NCI-H1105 treated with DMSO at 0.1 percent for 48 hours (cell line): ENCODE results near the gene TNFSF9.
"Not testable (repeated sequence)": the region's sequence is repeated elsewhere in the genome, so short reads cannot be mapped to it uniquely, and the experiment has no call there.

Experiments used
- DNase-seq: peaks from one replicate; lab custom pipeline; 2025; lab: John Stamatoyannopoulos, UW

The TNFSF9 gene

GRCh38 chr19:6532244-6532999 lies 1.6 kb downstream of the TNFSF9 start:
- DNase-seq, result no peak

DNA sequence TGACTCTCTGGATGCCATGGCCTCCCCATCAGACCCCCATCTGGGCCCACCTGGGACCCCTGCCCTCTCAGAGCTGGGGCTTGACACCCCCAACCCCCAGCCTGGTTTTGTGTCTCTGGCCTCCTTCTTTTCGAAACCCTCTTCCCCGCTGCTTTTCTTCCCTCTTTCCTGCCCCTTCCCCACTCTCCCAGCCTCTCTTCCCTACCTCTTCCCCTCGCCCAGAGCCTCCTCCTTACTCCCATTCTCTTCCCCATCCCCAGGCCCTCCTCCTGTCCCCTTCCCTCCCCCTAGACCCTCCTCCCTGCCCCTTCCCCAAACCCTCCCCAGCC lies 2.1 kb downstream of the TNFSF9 start:
- no peak for DNase-seq

- no peak for DNase-seq
Observed at GRCh38 chr19:6533746-6534418, 3.1 kb downstream of the TNFSF9 start.

DNA sequence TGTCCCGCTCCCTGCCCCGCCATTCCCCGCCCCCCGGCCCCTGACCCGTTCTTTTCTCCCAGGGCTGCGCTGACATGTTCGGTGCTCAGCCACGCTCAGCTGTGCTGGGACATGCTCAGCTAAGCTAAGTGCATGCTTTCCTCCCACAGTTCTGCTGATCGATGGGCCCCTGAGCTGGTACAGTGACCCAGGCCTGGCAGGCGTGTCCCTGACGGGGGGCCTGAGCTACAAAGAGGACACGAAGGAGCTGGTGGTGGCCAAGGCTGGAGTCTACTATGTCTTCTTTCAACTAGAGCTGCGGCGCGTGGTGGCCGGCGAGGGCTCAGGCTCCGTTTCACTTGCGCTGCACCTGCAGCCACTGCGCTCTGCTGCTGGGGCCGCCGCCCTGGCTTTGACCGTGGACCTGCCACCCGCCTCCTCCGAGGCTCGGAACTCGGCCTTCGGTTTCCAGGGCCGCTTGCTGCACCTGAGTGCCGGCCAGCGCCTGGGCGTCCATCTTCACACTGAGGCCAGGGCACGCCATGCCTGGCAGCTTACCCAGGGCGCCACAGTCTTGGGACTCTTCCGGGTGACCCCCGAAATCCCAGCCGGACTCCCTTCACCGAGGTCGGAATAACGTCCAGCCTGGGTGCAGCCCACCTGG lies 3.7 kb downstream of the TNFSF9 start:
- DNase-seq, result no peak

GRCh38 chr19:6535558-6536137 lies 4.8 kb downstream of the TNFSF9 start:
- no peak for DNase-seq

GRCh38 chr19:6539514-6539913 lies 8.7 kb downstream of the TNFSF9 start:
- no peak for DNase-seq

- DNase-seq, result no peak
Observed at GRCh38 chr19:6540918-6541689, 10.3 kb downstream of the TNFSF9 start.

DNA sequence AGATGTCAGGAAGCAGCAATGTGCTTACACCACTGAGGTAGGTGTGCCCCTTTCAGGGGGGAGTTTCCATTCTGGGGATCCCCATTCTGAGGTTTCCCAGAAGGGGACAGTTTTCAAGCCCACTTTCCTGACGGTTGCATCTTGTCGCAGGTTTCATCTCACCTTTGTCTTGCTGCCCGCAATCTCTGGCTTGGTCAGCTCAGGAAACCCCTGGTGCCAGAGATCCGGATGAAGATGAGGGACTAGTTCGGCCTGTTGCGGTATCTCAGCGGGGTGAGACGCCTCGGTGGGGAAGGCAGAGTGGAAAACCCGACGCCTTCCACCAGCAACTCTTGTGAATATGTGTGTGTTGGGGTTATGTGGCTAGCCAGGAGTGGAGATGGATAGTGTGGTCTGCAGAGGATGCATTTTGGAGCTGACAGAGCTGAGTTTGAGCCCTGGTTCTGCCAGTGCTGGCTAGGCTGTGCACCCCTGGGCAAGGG lies 13.1 kb downstream of the TNFSF9 start:
- DNase-seq, result no peak

DNA sequence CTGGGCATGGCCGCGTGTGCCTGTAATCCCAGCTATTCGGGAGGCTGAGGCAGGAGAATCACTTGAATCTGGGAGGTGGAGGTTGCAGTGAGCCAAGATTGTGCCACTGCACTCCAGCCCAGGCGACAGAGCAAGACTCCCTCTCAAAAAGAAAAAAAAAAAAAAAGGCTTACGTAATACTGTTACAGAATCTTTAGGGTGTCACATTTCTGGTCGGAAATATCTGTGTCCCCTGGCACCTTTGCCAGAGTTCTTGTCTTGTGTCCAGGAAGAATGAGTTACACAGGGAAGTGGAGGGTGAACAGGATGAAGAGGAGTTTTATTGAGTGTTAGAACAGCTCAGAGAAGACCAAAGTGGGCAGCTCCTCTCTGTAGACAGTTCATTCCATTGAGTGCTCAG lies 19.9 kb downstream of the TNFSF9 start:
- not testable (repeated sequence) for DNase-seq

- no peak for DNase-seq
Observed at GRCh38 chr19:6551091-6551490, 20.3 kb downstream of the TNFSF9 start.

DNA sequence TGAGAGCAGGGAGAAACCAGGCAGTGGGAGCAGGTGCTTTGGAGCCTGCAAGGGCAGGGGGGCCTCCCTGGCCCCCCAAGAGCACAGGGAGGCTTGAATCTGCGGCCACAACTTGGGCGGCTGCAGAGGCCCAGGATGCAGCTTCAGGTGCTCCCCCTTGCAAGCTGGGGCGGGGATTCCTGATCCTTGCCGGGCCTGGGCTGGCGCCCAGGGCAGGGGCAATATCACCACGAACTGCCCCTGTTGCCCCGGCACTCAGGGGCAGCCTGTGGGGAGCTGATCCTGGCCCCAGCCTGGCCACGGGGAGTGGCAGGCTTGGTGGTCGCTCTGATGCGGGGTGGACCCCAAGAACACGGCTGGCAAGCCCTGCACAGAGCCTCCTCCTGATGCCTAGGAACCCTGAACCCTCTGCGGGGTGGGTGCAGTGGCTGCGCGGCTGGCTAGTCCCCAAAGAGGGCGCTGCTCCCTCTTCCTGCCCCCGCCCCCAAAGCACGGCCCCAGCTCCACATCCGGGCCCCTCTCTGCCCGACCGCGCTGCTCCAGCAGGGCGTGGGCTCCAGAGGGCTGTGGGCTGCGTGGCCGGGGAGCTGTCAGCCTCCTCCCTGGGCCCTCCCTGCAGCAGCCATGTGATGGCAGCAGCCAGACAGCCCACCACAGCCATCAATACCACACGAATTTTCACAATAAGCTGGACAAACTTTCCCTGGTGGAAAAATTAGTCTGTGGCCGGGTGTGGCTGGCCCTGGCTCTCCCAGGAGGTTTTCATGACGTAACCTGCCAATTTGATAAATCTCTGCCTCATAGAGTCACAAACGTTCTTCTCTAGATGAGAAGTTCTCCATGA lies 21.0 kb downstream of the TNFSF9 start:
- no peak for DNase-seq

GRCh38 chr19:6556043-6556449 lies 25.2 kb downstream of the TNFSF9 start:
- DNase-seq, result no peak

DNA sequence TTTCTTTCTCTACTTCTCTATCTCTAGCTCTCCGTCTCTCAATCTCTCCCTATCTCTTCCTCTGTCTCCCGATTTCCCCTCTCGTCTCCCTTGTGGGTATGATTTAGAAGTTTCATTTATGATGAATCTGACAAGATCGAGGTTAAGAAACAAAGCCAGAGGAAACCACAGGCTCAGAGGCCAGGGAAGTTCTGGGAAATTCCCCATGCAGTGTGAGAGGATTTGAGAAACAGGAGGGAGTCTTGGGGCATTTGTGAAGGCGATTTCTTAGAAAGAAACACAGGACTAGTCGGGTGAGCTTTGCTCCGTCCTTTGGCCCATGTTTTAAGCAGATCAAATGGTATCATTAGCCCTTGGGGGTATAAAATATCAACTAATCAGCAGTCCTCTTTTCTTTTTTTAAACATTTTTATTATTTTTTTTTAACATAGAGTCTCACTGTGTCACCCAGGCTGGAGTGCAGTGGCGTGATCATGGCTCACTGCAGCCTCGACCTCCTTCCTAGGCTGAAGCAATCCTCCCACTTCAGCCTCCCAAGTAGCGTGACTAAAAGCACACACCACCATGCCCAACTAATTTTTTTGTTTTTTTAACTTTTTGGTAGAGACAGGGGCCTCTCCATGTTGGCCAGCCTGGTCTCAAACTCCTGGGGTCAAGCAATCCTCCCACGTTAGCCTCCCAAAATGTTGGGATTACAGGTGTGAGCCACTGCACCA lies 25.8 kb downstream of the TNFSF9 start:
- DNase-seq, result no peak

GRCh38 chr19:6562437-6562836 lies 31.6 kb downstream of the TNFSF9 start:
- not testable (repeated sequence) for DNase-seq

- no peak for DNase-seq
Observed at GRCh38 chr19:6564393-6564792, 33.6 kb downstream of the TNFSF9 start.

DNA sequence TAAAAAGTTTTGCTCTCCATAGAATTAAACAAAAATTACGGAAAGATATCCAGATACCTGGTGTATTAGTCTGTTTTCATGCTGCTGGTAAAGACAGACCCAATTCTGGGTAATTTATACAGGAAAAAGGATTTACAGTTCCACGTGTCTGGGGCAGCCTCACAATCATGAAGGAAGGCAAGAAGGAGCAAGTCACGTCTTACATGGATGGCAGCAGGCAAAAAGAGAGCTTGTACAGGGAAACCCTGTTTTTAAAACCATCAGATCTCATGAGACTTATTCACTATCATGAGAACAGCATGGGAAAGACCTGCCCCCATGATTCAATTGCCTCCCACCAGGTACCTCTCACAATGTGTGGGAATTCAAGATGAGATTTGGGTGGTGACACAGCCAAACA lies 35.9 kb downstream of the TNFSF9 start:
- not testable (repeated sequence) for DNase-seq

DNA sequence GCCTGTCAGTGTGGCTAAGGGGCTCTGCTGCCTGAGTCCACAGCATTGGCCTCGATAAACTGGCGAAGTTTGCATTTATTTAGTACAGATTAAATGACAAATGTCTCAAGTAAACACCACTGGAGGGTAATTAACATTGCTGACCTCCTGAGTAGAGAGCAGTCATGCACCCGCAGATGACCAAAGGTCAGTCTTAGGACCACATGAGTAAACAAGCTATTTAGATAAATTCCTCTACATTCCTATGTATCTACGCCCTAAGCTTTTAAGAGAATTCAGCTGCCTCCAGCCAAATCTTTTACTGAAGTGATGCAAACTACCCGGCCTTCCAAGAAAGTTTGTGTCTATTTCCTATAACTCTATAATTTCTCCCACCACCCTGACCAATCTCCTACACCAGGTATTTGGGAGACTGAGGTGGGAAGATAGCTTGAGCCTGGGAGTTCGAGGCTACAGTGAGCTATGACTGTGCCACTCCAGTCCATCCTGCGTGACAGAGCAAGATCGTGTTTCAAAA lies 37.2 kb downstream of the TNFSF9 start:
- DNase-seq, result no peak

DNA sequence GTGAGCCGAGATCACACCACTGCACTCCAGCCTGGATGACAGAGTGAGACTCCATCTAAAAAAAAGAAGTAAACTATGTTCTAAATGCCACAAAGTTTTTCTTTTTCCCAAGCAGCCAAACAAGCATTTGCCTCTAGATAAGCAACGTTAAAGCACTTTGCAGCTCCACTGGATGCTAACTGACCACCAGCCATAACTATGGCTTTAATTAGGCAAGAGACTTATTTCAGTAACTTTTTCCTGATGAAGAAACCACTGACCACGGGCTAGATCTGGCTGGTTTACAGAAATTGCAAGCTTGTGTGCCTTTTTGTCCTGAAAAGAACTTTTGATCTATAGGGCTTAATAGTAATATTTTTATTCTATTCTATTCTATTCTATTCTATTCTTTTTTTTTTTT lies 38.0 kb downstream of the TNFSF9 start:
- DNase-seq, result no peak

DNA sequence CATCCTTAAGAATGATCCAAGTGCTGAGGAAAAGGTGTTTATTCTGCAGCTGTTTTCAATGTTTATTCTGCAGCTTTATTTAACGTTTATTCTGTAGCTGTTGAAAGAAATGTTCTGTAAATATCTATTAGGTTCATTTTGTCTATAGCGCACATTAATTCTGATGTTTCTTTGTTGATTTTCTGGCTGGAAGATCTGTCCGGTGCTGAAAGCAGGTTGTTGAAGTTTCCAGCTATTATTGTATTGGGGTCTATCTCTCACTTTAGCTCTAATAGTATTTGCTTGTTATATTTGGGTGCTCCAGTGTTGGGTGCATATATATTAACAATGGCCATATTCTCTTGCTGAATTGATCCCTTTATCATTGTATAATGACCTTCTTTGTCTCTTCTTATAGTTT lies 39.9 kb downstream of the TNFSF9 start:
- no peak for DNase-seq

GRCh38 chr19:6571167-6571566 lies 40.3 kb downstream of the TNFSF9 start:
- no peak for DNase-seq
